Duodenal mucosa (tissue), 2 donors: Measurements from ENCODE around the gene VTI1A.
"Not testable (repeated sequence)": the region's sequence is repeated elsewhere in the genome, so short reads cannot be mapped to it uniquely, and the experiment has no call there.

Experiments used
- H3K27ac ChIP-seq: one replicate; pipeline ENCODE4 v1.7.0; 2013; ENCODE audit warnings: low read depth, low read length
- H3K27me3 ChIP-seq, 2 donors: one replicate each; pipeline ENCODE4 v1.7.0; 2013; ENCODE audit warnings: low read length in 2 of 2, control low read depth in 1 of 2; ENCODE audit not compliant: insufficient read depth in 2 of 2, control insufficient read depth in 1 of 2
- H3K36me3 ChIP-seq, 2 donors: one replicate each; pipeline ENCODE4 v1.7.0; 2013; ENCODE audit warnings: low read length in 2 of 2, control low read depth in 1 of 2; ENCODE audit not compliant: insufficient read depth in 2 of 2, control insufficient read depth in 1 of 2
- H3K4me1 ChIP-seq, 2 donors: one replicate each; pipeline ENCODE4 v1.7.0; 2013; ENCODE audit warnings: low read length in 2 of 2, control low read depth in 1 of 2; ENCODE audit not compliant: insufficient read depth in 2 of 2, control insufficient read depth in 1 of 2
- H3K4me3 ChIP-seq, 2 donors: one replicate each; pipeline ENCODE4 v1.7.0; 2013; ENCODE audit warnings: low read length in 2 of 2, low read depth in 1 of 2
- H3K9ac ChIP-seq, 2 donors: one replicate each; pipeline ENCODE4 v1.7.0; 2013; ENCODE audit warnings: low read length in 2 of 2, low read depth in 1 of 2
- H3K9me3 ChIP-seq, 2 donors: one replicate each; pipeline ENCODE4 v1.7.0; 2013; ENCODE audit warnings: low read length in 2 of 2, control low read depth in 1 of 2; ENCODE audit not compliant: control insufficient read depth in 1 of 2

VTI1A gene

DNA sequence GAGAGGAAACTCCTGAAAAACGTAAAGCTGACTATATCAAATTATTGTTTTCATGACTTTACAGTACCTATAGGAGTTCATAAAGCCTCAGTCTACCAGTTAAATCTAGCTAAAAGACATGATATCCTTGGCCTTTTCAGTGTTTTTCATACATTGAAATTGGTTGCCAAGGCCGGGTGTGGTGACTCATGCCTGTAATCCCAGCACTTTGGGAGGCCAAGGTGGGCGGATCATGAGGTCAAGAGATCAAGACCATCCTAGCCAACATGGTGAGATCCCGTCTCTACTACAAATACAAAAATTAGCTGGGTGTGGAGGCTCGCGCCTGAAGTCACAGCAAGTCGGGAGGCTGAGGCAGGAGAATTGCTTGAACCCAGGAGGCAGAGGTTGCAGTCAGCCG is 53.0 kb downstream of the VTI1A start:
- H3K4me3 ChIP-seq, H3K27me3 ChIP-seq, H3K4me1 ChIP-seq, H3K9me3 ChIP-seq, H3K27ac ChIP-seq, H3K9ac ChIP-seq, H3K36me3 ChIP-seq: not testable (repeated sequence)

DNA sequence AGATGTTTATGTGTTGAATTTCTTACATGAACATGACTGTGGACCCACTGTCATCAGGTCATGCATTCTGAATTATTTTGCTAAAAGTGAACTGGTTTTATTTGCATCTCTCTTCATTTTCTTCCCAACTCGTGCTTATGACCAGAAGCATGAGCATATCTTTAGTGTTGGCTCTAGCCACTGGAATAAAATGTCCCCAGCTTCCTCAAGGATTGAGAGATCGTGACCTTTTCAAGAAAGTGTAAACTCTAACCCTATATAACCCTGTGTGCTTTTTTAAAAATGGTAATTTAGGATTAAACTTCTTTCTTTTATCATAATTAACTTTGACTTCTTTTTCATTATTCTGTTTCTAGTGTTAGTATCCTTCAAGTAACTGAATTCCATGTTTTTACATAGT is 55.5 kb downstream of the VTI1A start:
- no peak overlapping the region for H3K4me3 ChIP-seq
- H3K9me3 ChIP-seq: no peaks in the 10 kb centered on the region
- no peak overlapping the region for H3K27ac ChIP-seq
- H3K4me1 ChIP-seq: no peaks in the 10 kb centered on the region
- H3K27me3 ChIP-seq: no peaks in the 10 kb centered on the region
- no peak overlapping the region for H3K9ac ChIP-seq
- no peaks in the 10 kb centered on the region for H3K36me3 ChIP-seq

DNA sequence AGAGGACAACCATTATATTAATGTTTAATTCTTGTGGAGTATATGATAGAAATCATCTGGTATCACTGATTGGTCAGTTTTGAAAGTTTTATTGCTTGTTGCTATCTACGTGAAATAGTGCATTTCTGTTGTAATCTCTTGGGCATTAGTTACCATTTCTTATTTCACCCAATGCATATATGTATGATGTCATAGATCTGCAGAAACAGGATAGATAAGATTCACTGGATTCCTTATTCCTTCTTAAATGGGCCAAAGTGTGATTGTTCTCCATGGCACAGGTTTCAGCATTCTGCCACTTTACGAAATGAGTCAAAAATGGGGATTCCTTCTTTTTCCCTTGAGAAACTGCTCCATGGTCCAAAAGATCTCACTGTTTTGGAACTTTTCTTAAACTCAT is 56.6 kb downstream of the VTI1A start:
- H3K36me3 ChIP-seq: no peaks in the 10 kb centered on the region
- H3K27me3 ChIP-seq: no peaks in the 10 kb centered on the region

GRCh38 chr10:112507046-112507445 is 60.0 kb downstream of the VTI1A start:
- Histone ChIP-seq H3K27me3 (no peaks in the 10 kb centered on the region), H3K9ac (no peak overlapping the region), H3K4me3 (no peak overlapping the region), H3K4me1 (no peaks in the 10 kb centered on the region), H3K9me3 (no peaks in the 10 kb centered on the region), H3K27ac (no peak overlapping the region), H3K36me3 (no peaks in the 10 kb centered on the region)

More for the DNA sequence above, 56.6 kb downstream of the VTI1A start:
- H3K9ac ChIP-seq: no peak overlapping the region
- H3K4me1 ChIP-seq: no peaks in the 10 kb centered on the region
- H3K9me3 ChIP-seq: no peaks in the 10 kb centered on the region
- no peak overlapping the region for H3K27ac ChIP-seq
- no peak overlapping the region for H3K4me3 ChIP-seq

GRCh38 chr10:112507988-112508387 is 61.0 kb downstream of the VTI1A start:
- H3K4me3 ChIP-seq: no peak overlapping the region
- H3K9ac ChIP-seq: no peak overlapping the region
- H3K27ac ChIP-seq: no peak overlapping the region
- H3K36me3 ChIP-seq: no peaks in the 10 kb centered on the region
- no peaks in the 10 kb centered on the region for H3K4me1 ChIP-seq
- no peaks in the 10 kb centered on the region for H3K27me3 ChIP-seq
- no peaks in the 10 kb centered on the region for H3K9me3 ChIP-seq

GRCh38 chr10:112509558-112510291 is 62.7 kb downstream of the VTI1A start:
- Histone ChIP-seq H3K4me3 (no peak overlapping the region), H3K9me3 (no peaks in the 10 kb centered on the region), H3K27me3 (no peaks in the 10 kb centered on the region), H3K36me3 (no peaks in the 10 kb centered on the region), H3K27ac (no peak overlapping the region), H3K9ac (no peak overlapping the region), H3K4me1 (no peaks in the 10 kb centered on the region)

DNA sequence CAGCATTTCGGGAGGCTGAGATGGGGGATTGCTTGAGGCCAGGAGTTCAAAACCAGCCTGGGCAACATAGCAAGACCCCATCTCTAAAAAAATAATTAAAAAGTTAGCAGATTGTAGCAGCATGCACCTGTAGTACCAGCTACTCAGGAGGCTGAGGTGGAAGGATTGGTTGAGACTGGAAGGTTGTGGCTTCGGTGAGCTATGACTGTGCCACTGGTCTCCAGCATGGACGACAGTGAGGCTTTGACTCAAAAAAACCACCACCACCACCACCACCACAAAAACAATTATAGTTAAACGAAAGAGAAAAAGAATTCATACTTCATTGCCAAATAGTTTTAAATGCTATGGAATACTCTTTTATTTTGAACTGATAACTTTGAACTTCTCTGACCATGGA is 63.4 kb downstream of the VTI1A start:
- H3K9me3 ChIP-seq: no peaks in the 10 kb centered on the region
- no peaks in the 10 kb centered on the region for H3K4me1 ChIP-seq
- no peak overlapping the region for H3K4me3 ChIP-seq
- H3K27ac ChIP-seq: no peak overlapping the region
- H3K27me3 ChIP-seq: no peaks in the 10 kb centered on the region
- no peak overlapping the region for H3K9ac ChIP-seq
- H3K36me3 ChIP-seq: no peaks in the 10 kb centered on the region

DNA sequence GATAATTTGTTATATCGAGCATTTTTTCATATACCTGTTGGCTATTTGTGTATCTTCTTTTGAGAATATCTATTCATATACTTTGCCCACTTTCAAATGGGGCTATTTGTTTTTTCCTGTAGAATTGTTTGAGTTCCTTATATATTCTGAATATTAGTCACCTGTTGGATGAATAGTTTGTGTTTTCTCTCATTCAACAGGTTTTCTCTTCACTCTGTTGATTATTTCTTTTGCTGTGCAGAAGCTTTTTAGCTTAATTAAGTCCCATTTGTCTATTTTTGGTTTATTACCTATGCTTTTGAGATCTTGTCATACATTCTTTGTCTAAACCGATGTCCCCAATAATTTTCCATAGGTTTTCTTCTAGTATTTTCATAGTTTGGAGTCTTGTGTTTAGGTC is 65.3 kb downstream of the VTI1A start:
- H3K9me3 ChIP-seq: no peaks in the 10 kb centered on the region
- no peak overlapping the region for H3K9ac ChIP-seq
- no peak overlapping the region for H3K27ac ChIP-seq
- no peaks in the 10 kb centered on the region for H3K27me3 ChIP-seq
- H3K4me3 ChIP-seq: no peak overlapping the region
- H3K4me1 ChIP-seq: peaks cover 0 to 2% of the 10 kb centered on the region in 2 donors
- H3K36me3 ChIP-seq: no peaks in the 10 kb centered on the region

- H3K9me3 ChIP-seq: no peaks in the 10 kb centered on the region
- no peaks in the 10 kb centered on the region for H3K36me3 ChIP-seq
- H3K9ac ChIP-seq: no peak overlapping the region
- H3K27me3 ChIP-seq: no peaks in the 10 kb centered on the region
- no peak overlapping the region for H3K4me3 ChIP-seq
- no peak overlapping the region for H3K27ac ChIP-seq
- H3K4me1 ChIP-seq: peaks cover 5 to 23% of the 10 kb centered on the region in 2 donors
These were observed 68.1 kb downstream of the VTI1A start for GRCh38 chr10:112515126-112515525.

DNA sequence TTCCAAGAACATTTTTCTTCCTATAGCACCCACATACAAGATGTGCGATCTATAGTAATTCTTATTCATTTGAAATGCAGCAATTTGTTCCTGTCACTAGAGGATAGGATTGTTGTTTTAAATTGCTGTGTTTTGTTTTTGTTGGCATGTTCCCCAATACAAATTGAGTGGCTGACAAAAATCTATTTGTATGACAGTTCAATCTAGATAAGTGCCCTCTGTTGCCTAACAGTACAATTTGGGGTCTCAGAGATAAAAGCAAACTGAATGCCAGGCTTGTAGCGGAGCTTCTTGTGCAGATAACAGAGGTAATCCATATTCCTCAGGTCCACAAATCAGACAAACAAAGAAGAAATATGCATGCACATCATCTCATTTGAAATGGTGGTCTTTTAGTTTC is 68.8 kb downstream of the VTI1A start:
- Histone ChIP-seq H3K9me3 (no peaks in the 10 kb centered on the region), H3K9ac (no peak overlapping the region), H3K27ac (no peak overlapping the region), H3K4me3 (no peak overlapping the region), H3K36me3 (no peaks in the 10 kb centered on the region), H3K27me3 (no peaks in the 10 kb centered on the region), H3K4me1 (peaks cover 5 to 23% of the 10 kb centered on the region in 2 donors)
